GM23248 (cell line): Measurements from ENCODE around the gene OPN1MW.
"Not testable (repeated sequence)": the region's sequence is repeated elsewhere in the genome, so short reads cannot be mapped to it uniquely, and the experiment has no call there.

Experiments
- EZH2 ChIP-seq: fragments of 200-600 bp; sonication (generic); IDR thresholded peaks from 2 replicates; pipeline ENCODE4 v1.6.1; 2018; ENCODE audit warnings: antibody characterized with exemption, mild to moderate bottlenecking; ENCODE audit not compliant: insufficient read depth, poor library complexity, severe bottlenecking
- EZH2phosphoT487 ChIP-seq: fragments of 200-600 bp; sonication (generic); IDR thresholded peaks from 2 replicates; pipeline ENCODE4 v1.6.1; 2018; ENCODE audit warnings: antibody characterized with exemption, moderate library complexity, mild to moderate bottlenecking, low read depth; ENCODE audit not compliant: insufficient read depth

DNA sequence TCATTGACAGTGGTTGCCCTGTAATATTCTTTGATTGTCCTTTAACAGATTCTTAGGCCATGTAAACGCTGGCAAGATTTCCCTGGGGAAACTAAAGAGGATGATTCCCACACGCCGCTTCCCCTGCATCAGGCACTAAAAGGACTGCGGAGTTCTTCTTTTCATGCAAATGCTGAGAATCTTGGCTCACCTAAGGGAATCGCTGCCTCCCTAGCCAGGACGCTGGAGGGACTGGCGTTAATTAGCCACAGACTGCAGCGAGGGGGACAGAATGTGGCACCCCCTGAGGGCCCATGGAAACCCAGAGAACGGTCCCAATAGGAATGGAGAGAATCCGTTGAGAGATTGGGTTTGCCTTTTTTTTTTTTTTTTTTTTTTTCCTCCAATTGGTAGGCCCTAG is 29.1 kb downstream of the OPN1MW start:
- TF ChIP-seq EZH2, EZH2phosphoT487: not testable (repeated sequence)
